ENCODE results near the gene RGS3.

Gene RGS3

GRCh38 chr9:113574441-113575262 lies 111.1 kb downstream of the RGS3 start:
- DNase-seq: no peak

DNA sequence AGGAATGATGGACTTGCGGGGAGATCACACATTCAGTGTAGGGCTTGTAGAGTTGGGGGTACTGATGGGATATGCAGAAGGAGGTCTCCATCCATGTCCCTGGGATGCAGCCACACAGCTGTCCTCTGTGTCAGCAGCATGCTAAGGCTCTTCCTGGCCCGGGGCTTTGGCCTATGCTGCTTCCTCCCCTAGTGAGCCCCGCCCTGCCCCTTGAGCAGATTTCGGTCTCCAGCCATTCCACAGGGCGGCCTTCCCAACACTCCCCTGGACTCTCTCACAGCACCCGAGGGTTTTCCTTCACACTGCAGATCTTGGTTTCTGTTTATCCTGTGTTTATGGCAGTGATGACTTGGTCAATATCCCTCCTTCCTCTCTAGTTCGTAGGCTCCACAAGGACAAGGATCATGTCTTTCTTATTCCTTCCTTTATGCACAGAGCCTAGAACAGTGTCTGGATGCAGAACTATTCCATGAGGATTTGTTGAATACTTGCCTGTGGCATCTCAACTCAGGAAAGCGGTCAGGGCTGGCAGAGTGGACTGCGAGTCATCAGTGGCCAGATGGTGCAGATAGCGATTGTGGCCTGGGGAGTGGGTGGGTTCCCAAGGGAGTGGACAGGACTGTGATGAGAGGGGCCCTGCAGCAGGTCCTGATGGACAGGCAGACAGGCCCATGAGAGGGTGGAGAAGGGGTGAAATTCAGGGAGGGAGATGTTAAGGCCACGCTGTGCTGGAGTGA lies 114.2 kb downstream of the RGS3 start:
- no peak for DNase-seq

DNA sequence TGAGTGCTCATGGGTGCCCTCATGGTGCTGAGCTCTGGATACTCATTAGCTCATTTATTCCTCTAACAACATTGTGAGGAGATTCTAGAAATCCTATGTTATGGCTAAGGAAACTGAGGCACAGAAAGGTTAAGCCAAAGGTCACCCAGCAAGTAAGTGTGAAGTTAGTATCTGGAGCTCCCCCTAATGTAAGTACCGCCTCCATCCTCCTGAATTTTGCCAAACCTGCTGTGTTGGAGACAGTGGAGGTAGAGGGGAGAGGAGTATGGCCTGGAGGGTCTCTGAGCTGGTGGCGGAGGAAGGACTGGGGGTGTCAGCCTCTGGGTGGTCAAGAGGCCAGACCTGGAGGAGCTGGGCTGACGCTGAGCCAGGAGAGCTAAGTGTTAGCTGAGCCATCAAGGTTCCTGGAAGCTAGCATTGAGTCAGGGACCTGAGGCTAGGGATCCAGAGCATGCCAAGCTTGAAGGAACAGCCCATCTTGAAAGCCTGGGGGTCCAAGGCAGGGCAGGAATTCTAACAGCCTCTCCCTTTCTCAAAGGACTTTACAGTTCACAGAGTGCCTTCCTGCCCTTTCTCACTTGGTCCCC lies 114.8 kb downstream of the RGS3 start:
- no peak for DNase-seq

DNA sequence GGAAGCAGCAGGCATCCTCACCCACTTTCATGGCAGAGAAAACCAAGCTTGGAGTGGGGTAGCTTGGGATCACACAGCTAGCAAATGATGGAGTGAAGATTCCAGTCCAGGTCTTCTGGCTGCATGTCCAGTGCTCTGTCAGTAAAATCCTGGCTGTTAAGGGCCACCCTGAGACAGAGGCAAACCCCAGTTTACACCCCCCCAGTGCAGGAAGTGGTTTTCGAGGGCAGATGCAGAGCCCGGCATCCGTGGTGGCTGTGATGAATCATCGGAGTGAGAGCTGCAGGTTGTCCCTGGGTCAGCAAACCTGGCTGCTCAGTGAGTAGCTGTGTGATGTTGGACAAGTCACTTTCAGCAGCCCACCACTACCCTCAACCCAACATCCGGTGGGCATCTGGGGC lies 115.4 kb downstream of the RGS3 start:
- DNase-seq: no peak

- DNase-seq: no peak
These were observed 115.9 kb downstream of the RGS3 start for GRCh38 chr9:113579283-113580040.

GRCh38 chr9:113580041-113580953 lies 116.8 kb downstream of the RGS3 start:
- no peak for DNase-seq

DNA sequence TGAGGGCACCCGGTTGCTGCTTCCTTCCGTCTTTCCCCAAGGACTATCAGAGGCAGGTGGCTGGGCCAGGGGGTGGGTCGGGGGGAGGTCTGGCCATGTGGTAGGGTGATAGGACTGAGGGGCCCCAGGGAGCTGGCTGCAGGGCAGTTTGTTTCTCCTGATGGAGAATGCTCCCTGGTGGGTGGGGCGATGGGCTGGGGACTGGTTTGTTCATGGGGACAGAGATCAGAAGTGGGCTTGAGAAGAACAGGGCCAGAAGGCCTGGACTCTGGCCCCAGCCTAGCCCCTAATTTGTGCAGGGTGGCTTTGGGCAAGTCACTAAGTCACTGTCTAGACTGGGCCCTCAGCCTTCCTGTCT lies 117.4 kb downstream of the RGS3 start:
- no peak for DNase-seq

DNA sequence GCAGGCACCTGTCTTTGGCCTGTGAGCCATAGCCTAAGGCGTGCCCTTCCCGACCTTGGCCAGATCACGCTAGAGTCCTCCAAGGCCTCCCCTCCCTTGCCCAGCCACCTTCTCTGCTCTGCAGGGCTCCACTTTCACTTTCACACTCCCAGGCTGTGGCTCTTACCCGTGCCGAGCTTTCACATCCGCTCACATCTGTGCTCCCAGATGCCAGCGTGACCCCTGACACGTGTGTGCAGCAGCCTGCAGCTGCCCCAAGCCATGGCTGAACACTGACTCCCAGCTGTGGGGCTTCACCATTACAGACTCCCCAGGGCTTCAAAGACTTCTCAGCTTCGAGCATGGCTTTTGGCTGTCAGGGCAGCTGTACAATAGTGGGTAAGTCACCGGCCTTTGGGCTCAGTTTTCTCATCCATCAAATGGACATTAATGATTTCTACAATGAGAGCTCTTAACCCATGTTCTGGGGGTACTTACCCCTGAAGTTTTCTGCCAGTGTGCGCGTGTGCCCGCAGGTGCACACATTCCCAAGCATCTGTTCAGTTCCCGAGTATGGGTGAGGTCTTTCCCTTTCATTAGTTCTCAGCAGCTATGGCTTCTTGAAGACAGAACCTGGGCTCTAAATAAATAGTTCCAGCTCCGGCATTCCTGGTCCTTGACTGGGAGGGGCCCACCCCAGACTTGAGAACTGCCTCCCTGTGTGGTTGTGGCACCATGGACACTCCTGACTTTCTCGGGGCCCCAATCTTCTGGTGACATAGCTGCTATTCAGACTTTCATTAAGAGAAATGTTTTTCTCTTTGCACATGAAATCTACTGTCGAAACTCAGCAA lies 118.6 kb downstream of the RGS3 start:
- DNase-seq: no peak

- no peak for DNase-seq
These were observed 119.2 kb downstream of the RGS3 start for GRCh38 chr9:113582698-113583200.

GRCh38 chr9:113583511-113584427 lies 120.2 kb downstream of the RGS3 start:
- no peak for DNase-seq

DNA sequence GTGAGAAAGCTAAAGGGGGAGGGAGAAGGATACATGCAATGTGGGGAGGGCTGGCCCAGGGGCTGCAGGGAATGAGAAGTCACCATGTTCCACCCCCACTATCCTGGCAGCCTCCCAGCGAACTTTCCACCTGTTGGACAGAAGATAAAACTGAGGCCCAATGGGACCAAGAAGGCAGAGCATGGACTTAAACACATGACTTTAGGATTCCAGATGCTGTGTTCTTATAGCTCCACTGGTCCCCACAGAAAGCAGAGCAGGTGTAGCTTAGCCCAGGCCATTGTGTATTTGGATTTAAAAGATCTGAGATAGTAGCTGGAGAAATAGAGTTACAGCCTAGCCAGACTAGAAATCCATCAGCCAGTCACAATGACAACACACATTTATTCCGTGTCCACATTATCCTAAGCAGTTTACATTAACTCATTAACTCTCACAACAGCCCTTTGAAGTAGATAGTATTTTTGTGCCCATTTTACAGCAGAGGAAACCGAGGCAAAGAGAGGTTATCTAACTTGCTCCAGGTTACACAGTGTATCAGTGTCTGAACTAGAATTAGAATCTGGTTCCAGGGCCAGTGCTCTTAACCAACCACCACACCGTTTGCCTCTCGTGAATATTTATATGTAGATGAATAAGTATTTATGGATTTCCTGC lies 121.0 kb downstream of the RGS3 start:
- no peak for DNase-seq

GRCh38 chr9:113585085-113585442 lies 121.5 kb downstream of the RGS3 start:
- DNase-seq: no peak

DNA sequence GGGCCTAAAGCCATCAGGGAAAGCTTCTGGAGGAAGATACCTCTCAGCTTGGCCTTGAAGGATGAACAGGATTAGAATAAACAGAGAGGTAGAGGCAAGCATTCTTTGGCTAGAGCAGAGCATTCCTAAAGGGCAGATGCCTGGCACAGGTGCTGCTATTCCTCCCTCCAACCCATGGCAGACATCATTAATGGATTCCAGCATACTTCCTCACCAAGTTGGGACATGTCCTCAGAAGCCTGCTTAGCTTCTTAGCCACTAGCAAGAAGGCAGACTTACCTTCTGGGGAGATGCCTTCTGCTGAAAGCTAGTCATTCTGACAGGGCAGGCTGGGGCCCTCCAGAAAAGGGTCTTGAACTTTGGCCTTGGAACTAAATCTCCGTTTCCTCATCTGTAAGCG lies 122.0 kb downstream of the RGS3 start:
- DNase-seq: no peak

DNA sequence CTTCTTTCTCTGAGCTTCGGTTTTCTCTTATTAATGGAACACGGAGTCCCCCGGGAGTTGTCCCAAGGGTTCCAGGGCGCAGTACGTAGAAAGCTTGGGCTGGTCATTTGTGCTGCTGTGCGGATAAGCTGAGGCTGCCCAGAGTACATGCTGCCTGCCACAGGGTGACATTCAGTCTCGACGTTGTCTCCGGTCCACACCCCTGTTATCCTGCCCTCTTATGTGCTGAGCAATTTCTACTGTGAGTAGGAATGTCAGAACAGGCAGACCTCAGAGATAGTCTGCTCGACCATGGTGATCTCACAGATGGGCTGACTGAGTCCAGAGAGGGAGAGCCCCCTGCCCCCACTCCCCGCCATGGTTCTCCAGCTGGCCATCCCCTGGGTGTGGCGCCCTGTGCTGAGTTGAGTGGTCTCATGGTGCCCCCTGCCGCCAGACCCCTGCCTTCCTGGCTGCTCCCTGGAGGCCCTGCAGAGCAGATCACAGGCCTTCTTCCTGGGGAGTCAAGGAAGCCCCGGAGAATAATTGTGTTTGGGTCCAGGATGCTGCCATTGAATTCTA lies 124.0 kb downstream of the RGS3 start:
- no peak for DNase-seq

- DNase-seq: no peak
These were observed 124.8 kb downstream of the RGS3 start for GRCh38 chr9:113588242-113588810.

DNA sequence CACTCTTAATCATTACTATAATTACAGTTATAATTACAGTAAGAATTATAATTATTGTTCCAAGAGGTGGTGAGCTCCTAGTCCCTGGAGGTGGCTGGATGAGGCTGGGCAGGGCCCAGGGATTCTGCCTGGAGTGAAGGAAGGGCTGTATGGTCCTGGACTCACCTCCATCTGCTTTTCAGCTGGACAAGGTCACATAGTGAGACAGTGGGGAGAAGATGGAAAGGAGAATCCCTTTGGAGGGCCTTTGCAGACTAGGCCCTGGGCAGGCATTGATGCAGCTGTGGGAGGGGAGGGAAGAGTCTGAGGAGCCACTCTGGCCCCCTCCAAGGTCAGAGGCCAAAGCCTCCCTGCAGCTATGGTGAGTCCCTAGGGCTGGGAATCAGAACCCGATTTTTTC lies 125.4 kb downstream of the RGS3 start:
- no peak for DNase-seq

GRCh38 chr9:113589407-113589806 lies 125.9 kb downstream of the RGS3 start:
- DNase-seq: no peak

DNA sequence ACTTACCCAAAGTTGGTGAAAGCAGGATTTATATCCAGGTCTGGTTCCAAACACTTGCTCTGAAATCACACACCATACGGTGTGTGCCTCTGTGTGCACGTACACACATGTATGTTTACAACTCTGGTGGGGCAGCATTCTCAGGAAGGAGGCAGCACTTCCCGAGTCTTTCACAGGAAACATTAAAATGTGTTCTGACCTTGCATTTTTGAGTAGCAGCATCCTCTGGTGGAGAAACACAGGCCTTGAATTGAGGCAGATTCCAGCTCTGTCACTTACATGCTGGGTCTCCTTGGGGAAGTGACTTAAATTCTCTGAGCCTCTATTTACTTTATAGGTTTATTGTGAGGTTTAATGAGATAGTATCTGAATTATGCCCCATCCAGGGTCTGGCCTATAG lies 126.4 kb downstream of the RGS3 start:
- no peak for DNase-seq

DNA sequence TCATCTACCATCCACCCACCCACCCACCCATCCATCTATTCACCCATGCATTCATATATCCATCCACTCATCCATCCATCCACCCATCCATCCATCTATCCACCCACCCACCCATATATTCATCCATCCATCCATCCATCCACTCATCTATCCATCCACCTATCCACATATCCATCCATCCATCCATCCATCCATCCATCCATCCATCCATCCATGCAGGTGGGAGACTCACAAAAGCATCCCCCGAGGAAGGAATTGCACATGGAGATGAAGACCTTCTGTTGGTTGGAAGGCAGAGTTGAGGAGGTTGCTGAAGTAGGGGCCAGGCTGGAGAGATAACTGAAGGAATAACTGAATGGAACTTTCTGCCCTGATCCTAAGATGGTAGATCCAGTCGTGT lies 126.9 kb downstream of the RGS3 start:
- no peak for DNase-seq
